Activated naive CD8-positive, alpha-beta T cell treated with anti-CD3 and anti-CD28 coated beads, Interleukin-2, amount 50 U/mL, for 24 hours (primary cell): ENCODE data around the gene WDFY4.

Experiments
- ATAC-seq: fragments of 150-1000 bp; cut with Tn5 transposase; one replicate; pipeline ENCODE4 v1.10.0; 2021
- DNase-seq: peaks from one replicate; pipeline ENCODE4 v3.0.0; 2021
- H3K27ac Mint-ChIP-seq: one replicate; pipeline ENCODE4 v1.8.0; 2021; ENCODE audit warnings: mild to moderate bottlenecking, mixed read lengths
- H3K27me3 Mint-ChIP-seq: one replicate; pipeline ENCODE4 v1.8.0; 2021; ENCODE audit warnings: mixed read lengths
- H3K36me3 Mint-ChIP-seq: one replicate; pipeline ENCODE4 v1.8.0; 2021; ENCODE audit warnings: low read depth, mixed read lengths
- H3K4me1 Mint-ChIP-seq: one replicate; pipeline ENCODE4 v1.8.0; 2021; ENCODE audit warnings: mixed read lengths
- H3K4me3 Mint-ChIP-seq: one replicate; pipeline ENCODE4 v1.8.0; 2021; ENCODE audit warnings: mild to moderate bottlenecking, moderate library complexity, mixed read lengths
- H3K9me3 Mint-ChIP-seq: one replicate; pipeline ENCODE4 v1.8.0; 2021; ENCODE audit warnings: mixed read lengths

The WDFY4 gene

GRCh38 chr10:48769706-48770435, 85.2 kb downstream of the WDFY4 start:
- no peak overlapping the region for H3K4me3 Mint-ChIP-seq
- H3K36me3 Mint-ChIP-seq: no peaks in the 10 kb centered on the region
- ATAC-seq (no peak), DNase-seq (no peak)
- no peaks in the 10 kb centered on the region for H3K27me3 Mint-ChIP-seq
- H3K27ac Mint-ChIP-seq: no peak overlapping the region
- H3K4me1 Mint-ChIP-seq: no peaks in the 10 kb centered on the region
- H3K9me3 Mint-ChIP-seq: no peaks in the 10 kb centered on the region

- Mint-ChIP-seq H3K4me1 (no peaks in the 10 kb centered on the region), H3K4me3 (no peak overlapping the region), H3K27me3 (no peaks in the 10 kb centered on the region), H3K9me3 (no peaks in the 10 kb centered on the region), H3K36me3 (no peaks in the 10 kb centered on the region), H3K27ac (no peak overlapping the region)
- ATAC-seq (no peak), DNase-seq (no peak)
These were observed 86.0 kb downstream of the WDFY4 start for GRCh38 chr10:48770561-48771089.

GRCh38 chr10:48771234-48771633, 86.6 kb downstream of the WDFY4 start:
- no peak for DNase-seq
- no peak for ATAC-seq
- Mint-ChIP-seq H3K27ac (no peak overlapping the region), H3K9me3 (no peaks in the 10 kb centered on the region), H3K4me3 (no peak overlapping the region), H3K27me3 (no peaks in the 10 kb centered on the region), H3K36me3 (no peaks in the 10 kb centered on the region), H3K4me1 (no peaks in the 10 kb centered on the region)

GRCh38 chr10:48772059-48772458, 87.4 kb downstream of the WDFY4 start:
- ATAC-seq: no peak
- H3K27me3 Mint-ChIP-seq: no peaks in the 10 kb centered on the region
- no peaks in the 10 kb centered on the region for H3K36me3 Mint-ChIP-seq
- no peak overlapping the region for H3K4me3 Mint-ChIP-seq
- no peak for DNase-seq
- H3K9me3 Mint-ChIP-seq: no peaks in the 10 kb centered on the region
- H3K27ac Mint-ChIP-seq: no peak overlapping the region
- H3K4me1 Mint-ChIP-seq: no peaks in the 10 kb centered on the region

GRCh38 chr10:48773580-48773979, 88.9 kb downstream of the WDFY4 start:
- no peak for ATAC-seq
- H3K4me1 Mint-ChIP-seq: no peaks in the 10 kb centered on the region
- no peak overlapping the region for H3K27ac Mint-ChIP-seq
- no peaks in the 10 kb centered on the region for H3K27me3 Mint-ChIP-seq
- no peaks in the 10 kb centered on the region for H3K9me3 Mint-ChIP-seq
- DNase-seq: no peak
- H3K4me3 Mint-ChIP-seq: no peak overlapping the region
- H3K36me3 Mint-ChIP-seq: no peaks in the 10 kb centered on the region

DNA sequence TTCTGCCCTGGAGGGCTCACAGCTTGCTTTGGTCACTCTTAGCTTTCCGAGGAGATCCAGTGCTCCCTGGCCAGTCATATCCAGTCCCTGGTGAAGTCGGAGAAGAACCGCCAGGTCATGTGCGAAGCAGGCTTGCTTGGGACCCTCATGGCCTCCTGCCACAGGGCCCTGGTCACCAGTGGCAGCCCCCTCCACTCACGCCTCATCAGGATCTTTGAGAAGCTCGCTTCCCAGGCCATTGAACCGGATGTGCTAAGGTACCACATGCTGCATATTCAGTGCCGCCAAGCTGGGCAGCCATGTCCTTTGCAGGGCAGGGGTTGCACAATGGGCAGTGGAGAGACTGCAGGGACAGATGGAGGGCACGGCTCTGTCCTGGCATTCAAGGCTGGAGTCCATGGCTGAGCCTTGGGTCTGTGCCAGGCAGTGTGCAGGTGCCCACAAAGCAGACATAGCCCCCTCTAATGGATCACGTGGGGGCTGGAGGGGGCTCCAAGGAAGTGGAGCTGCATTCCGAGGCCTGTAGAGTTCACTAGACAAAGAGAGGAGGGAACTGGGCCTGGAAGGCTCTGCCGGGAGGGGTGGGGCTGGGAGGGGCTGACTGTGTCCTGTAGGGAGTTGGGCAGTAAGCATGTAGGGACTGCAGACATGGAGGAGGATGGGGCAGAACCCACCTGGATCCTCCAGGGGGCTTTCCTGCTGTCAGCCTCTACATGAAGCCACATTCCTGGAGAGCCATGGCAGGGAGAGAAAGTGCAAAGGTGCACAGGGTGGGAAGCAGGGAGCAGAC, 89.9 kb downstream of the WDFY4 start:
- H3K27me3 Mint-ChIP-seq: no peaks in the 10 kb centered on the region
- no peaks in the 10 kb centered on the region for H3K9me3 Mint-ChIP-seq
- H3K4me3 Mint-ChIP-seq: no peak overlapping the region
- no peak for DNase-seq
- no peak overlapping the region for H3K27ac Mint-ChIP-seq
- no peaks in the 10 kb centered on the region for H3K4me1 Mint-ChIP-seq
- no peak for ATAC-seq
- no peaks in the 10 kb centered on the region for H3K36me3 Mint-ChIP-seq

DNA sequence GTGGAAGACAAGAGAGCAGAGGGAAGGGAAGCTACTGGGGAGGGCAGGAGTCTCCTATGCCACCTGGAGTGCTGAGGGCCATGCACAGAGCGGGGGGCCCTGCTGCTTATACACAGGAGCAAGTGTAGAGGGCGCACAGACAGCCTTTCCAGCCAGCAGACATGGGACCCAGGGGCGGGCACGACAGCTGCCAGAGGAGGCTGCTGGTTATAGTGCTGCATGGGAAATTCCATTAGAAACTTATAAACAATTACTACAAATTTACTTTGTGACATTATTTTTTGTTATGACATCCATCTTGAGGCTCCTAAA, 90.5 kb downstream of the WDFY4 start:
- H3K27ac Mint-ChIP-seq: no peak overlapping the region
- H3K4me3 Mint-ChIP-seq: no peak overlapping the region
- H3K9me3 Mint-ChIP-seq: no peaks in the 10 kb centered on the region
- H3K36me3 Mint-ChIP-seq: no peaks in the 10 kb centered on the region
- DNase-seq: no peak
- H3K4me1 Mint-ChIP-seq: no peaks in the 10 kb centered on the region
- no peak for ATAC-seq
- H3K27me3 Mint-ChIP-seq: no peaks in the 10 kb centered on the region

DNA sequence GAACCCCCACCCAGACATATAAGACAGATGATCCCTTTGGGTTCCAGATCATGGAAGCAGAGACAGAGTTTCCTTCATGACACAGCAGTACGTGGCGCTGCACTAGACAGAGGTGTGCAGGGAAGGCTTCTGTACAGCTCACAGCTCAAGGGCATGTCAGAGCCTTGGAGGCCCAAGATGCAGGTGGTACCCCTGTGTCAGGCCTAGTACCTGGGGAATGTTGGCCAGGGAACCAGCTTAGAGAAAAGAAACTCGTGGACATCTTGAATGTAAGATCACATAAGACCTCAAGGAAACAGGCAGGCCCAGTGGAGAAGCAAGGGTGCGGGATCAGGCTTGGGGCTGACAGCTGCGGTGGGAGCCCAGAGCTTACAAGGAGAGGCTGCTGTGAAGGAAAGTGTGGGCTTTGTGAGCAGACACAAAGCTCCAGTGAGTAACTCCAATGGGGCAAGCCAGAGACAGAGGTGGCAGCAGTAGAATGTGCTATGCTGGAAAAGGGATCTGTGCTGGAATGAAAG, 91.4 kb downstream of the WDFY4 start:
- Mint-ChIP-seq H3K9me3 (no peaks in the 10 kb centered on the region), H3K27me3 (no peaks in the 10 kb centered on the region), H3K27ac (peak overlapping the region; percentile 23), H3K4me1 (no peaks in the 10 kb centered on the region), H3K4me3 (no peak overlapping the region), H3K36me3 (no peaks in the 10 kb centered on the region)
- no peak for ATAC-seq
- DNase-seq: no peak

DNA sequence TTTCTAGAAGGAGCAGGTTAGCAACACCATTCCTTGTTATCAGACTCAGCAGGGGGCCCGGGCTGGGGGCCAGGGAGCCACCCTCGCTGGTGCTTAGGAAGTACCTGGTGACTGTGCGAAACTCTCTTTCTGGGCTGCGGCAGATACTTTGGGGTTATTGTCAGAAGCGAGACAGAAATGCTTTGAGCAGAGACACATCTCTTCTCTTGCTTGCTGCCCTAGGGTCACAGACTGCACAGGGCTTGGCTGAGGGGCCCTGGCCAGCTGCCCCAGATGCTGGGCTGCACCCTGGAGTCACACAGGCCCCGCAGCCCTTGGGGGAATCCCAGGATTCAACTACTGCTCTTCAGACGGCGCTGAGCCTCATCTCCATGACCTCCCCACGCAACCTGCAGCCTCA, 91.9 kb downstream of the WDFY4 start:
- Mint-ChIP-seq H3K9me3 (no peaks in the 10 kb centered on the region), H3K36me3 (no peaks in the 10 kb centered on the region), H3K27me3 (no peaks in the 10 kb centered on the region), H3K4me3 (no peak overlapping the region), H3K27ac (no peak overlapping the region), H3K4me1 (no peaks in the 10 kb centered on the region)
- DNase-seq: no peak
- ATAC-seq: no peak

DNA sequence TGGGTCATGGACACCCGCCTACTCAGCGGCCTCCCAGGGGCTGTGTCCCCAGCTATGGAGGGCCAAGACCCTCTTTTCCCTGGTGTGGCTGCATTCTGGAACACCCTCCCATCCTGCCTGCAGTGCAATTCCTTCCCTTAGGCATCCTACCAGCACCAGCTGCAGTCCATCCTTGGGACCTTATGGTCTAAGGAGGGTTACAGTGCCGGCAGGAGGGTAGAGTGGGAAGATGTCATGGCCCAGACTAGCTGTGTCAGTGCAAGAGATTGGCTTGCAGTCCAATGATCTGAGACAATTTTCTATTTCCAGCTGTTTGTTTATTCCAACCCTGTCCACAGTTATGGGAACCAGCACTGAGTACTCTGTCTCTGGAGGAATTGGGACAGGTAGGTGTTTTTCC, 92.4 kb downstream of the WDFY4 start:
- no peaks in the 10 kb centered on the region for H3K9me3 Mint-ChIP-seq
- no peaks in the 10 kb centered on the region for H3K36me3 Mint-ChIP-seq
- no peaks in the 10 kb centered on the region for H3K27me3 Mint-ChIP-seq
- DNase-seq (no peak), ATAC-seq (no peak)
- no peaks in the 10 kb centered on the region for H3K4me1 Mint-ChIP-seq
- no peak overlapping the region for H3K4me3 Mint-ChIP-seq
- H3K27ac Mint-ChIP-seq: no peak overlapping the region

GRCh38 chr10:48778193-48778857, 93.7 kb downstream of the WDFY4 start:
- no peaks in the 10 kb centered on the region for H3K9me3 Mint-ChIP-seq
- ATAC-seq (no peak), DNase-seq (no peak)
- no peak overlapping the region for H3K4me3 Mint-ChIP-seq
- H3K36me3 Mint-ChIP-seq: no peaks in the 10 kb centered on the region
- H3K4me1 Mint-ChIP-seq: no peaks in the 10 kb centered on the region
- no peak overlapping the region for H3K27ac Mint-ChIP-seq
- no peaks in the 10 kb centered on the region for H3K27me3 Mint-ChIP-seq

DNA sequence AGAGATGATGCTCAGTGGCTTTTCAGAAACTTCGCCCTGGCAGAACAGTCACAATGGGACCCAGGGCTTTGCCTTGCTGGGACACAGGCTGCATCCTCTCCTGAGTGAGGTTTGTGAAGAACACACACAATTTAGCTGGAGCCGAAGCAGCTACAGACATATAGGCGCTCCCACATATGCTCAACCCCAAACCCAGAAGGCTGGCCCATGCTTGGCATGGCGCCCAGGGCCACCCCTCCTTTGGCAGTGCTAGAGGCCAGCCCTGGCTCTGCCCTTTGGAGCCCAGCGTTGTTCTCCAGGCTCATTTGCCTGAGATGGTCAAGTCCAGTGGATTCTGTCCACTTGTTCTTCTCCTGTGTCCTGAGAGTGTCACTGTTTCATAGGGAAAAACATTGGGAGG, 94.4 kb downstream of the WDFY4 start:
- DNase-seq (no peak), ATAC-seq (no peak)
- H3K36me3 Mint-ChIP-seq: no peaks in the 10 kb centered on the region
- no peaks in the 10 kb centered on the region for H3K9me3 Mint-ChIP-seq
- no peak overlapping the region for H3K27ac Mint-ChIP-seq
- no peaks in the 10 kb centered on the region for H3K27me3 Mint-ChIP-seq
- no peaks in the 10 kb centered on the region for H3K4me1 Mint-ChIP-seq
- no peak overlapping the region for H3K4me3 Mint-ChIP-seq

DNA sequence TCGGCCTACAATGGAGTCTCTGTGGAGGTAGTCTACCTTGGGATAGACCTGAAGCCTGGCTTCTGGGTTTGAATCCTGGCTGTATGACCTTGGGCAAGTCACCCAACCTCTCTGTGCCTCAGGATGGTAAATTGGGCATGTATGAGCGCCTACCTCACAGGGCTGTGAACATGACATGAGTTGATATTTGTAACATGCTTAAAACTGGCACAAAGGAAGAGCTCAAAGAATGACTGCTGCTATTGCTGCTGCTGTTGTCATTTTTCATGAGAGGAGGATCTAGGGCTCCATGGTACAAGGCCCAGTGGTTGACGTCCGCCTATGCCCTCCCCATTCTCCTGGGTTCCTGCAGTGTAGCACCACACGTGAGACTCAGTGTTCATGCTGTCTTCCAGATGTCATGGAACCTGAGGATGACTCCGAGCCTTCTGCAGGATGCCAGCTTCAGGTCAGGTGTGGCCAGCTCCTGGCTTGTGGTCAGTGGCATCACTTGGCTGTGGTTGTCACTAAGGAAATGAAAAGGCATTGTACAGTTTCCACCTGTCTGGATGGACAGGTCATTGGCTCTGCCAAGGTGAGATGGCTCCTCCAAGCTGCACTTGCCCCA, 95.0 kb downstream of the WDFY4 start:
- Mint-ChIP-seq H3K4me1 (no peaks in the 10 kb centered on the region), H3K27me3 (no peaks in the 10 kb centered on the region), H3K27ac (no peak overlapping the region), H3K36me3 (no peaks in the 10 kb centered on the region), H3K9me3 (no peaks in the 10 kb centered on the region), H3K4me3 (no peak overlapping the region)
- no peak for ATAC-seq
- DNase-seq: no peak

GRCh38 chr10:48780341-48780740, 95.7 kb downstream of the WDFY4 start:
- DNase-seq: no peak
- Mint-ChIP-seq H3K4me3 (no peak overlapping the region), H3K4me1 (no peaks in the 10 kb centered on the region)

More at GRCh38 chr10:48780341-48780740, 95.7 kb downstream of the WDFY4 start:
- Mint-ChIP-seq H3K9me3 (no peaks in the 10 kb centered on the region), H3K27ac (no peak overlapping the region), H3K36me3 (no peaks in the 10 kb centered on the region), H3K27me3 (no peaks in the 10 kb centered on the region)
- no peak for ATAC-seq
